GM21360 (cell line): ENCODE data around the gene LTN1.

Experiments
- ATAC-seq: cut with Tn5 transposase; IDR thresholded peaks from one replicate; pipeline ENCODE4 v1.9.1; 2021; ENCODE audit warnings: mild to moderate bottlenecking, moderate library complexity; ENCODE audit not compliant: unreplicated experiment

Gene LTN1

GRCh38 chr21:28986677-28987076 is 6.0 kb downstream of the LTN1 start:
- ATAC-seq, result no peak

GRCh38 chr21:28982637-28983036 is 10.0 kb downstream of the LTN1 start:
- no peak for ATAC-seq

GRCh38 chr21:28979092-28979491 is 13.6 kb downstream of the LTN1 start:
- no peak for ATAC-seq

GRCh38 chr21:28975397-28975796 is 17.3 kb downstream of the LTN1 start:
- no peak for ATAC-seq

- no peak for ATAC-seq
These were observed 18.0 kb downstream of the LTN1 start for GRCh38 chr21:28974531-28975227.

GRCh38 chr21:28972398-28972797 is 20.3 kb downstream of the LTN1 start:
- ATAC-seq, result no peak

GRCh38 chr21:28971171-28971570 is 21.5 kb downstream of the LTN1 start:
- ATAC-seq, result no peak

- no peak for ATAC-seq
These were observed 28.8 kb downstream of the LTN1 start for GRCh38 chr21:28963831-28964230.

- no peak for ATAC-seq
These were observed 30.2 kb downstream of the LTN1 start for GRCh38 chr21:28962465-28962864.

GRCh38 chr21:28961927-28962326 is 30.8 kb downstream of the LTN1 start:
- ATAC-seq, result no peak

- no peak for ATAC-seq
These were observed 32.4 kb downstream of the LTN1 start for GRCh38 chr21:28960245-28960644.

- ATAC-seq, result no peak
These were observed 33.1 kb downstream of the LTN1 start for GRCh38 chr21:28959367-28960099.

- ATAC-seq, result no peak
These were observed 39.4 kb downstream of the LTN1 start for GRCh38 chr21:28953247-28953646.

- no peak for ATAC-seq
These were observed 40.0 kb downstream of the LTN1 start for GRCh38 chr21:28952686-28953085.

GRCh38 chr21:28949318-28949717 is 43.4 kb downstream of the LTN1 start:
- no peak for ATAC-seq

- no peak for ATAC-seq
These were observed 48.4 kb downstream of the LTN1 start for GRCh38 chr21:28944296-28944695.

GRCh38 chr21:28943631-28944030 is 49.0 kb downstream of the LTN1 start:
- no peak for ATAC-seq

- no peak for ATAC-seq
These were observed 54.0 kb downstream of the LTN1 start for GRCh38 chr21:28938726-28939125.

GRCh38 chr21:28937737-28938136 is 54.9 kb downstream of the LTN1 start:
- no peak for ATAC-seq

GRCh38 chr21:28936721-28937120 is 56.0 kb downstream of the LTN1 start:
- ATAC-seq, result no peak

- no peak for ATAC-seq
These were observed 56.6 kb downstream of the LTN1 start for GRCh38 chr21:28936036-28936435.

GRCh38 chr21:28932717-28933116 is 60.0 kb downstream of the LTN1 start:
- ATAC-seq, result no peak
